ENCODE data around the gene ARAP2. TPM values are rescaled to one million over a fixed set of nuclear protein-coding genes. Genes with fewer than 3 reads are reported as not detected.
A peak's percentile ranks its signal among the peaks of the same experiment; 100 is the strongest.

The ARAP2 gene
- total RNA-seq, 2 experiments from 2014 or later = 63.7 to 70.3 TPM

- peaks cover 1% of the 10 kb centered on the region for H3K4me1 Mint-ChIP-seq
- H3K4me3 Mint-ChIP-seq = no peak overlapping the region
- POLR2A ChIA-PET = no interaction called here
- ATAC-seq (ENCODE audit: low read depth) (no peak), DNase-seq (no peak)
- H3K27me3 Mint-ChIP-seq = no peaks in the 10 kb centered on the region
- peaks cover 12% of the 10 kb centered on the region for H3K36me3 Mint-ChIP-seq
- H3K27ac Mint-ChIP-seq = no peak overlapping the region
- H3K9me3 Mint-ChIP-seq = no peaks in the 10 kb centered on the region
Observed at GRCh38 chr4:36137336-36137735, 107.0 kb downstream of the ARAP2 start.

GRCh38 chr4:36133658-36134057 is 110.7 kb downstream of the ARAP2 start:
- no peak for ATAC-seq (ENCODE audit: low read depth)
- DNase-seq = no peak
- Mint-ChIP-seq H3K27me3 (no peaks in the 10 kb centered on the region), H3K9me3 (no peaks in the 10 kb centered on the region), H3K4me3 (no peak overlapping the region), H3K4me1 (peaks cover 3% of the 10 kb centered on the region), H3K36me3 (peaks cover 16% of the 10 kb centered on the region), H3K27ac (no peak overlapping the region)
- POLR2A ChIA-PET = no interaction called here

DNA sequence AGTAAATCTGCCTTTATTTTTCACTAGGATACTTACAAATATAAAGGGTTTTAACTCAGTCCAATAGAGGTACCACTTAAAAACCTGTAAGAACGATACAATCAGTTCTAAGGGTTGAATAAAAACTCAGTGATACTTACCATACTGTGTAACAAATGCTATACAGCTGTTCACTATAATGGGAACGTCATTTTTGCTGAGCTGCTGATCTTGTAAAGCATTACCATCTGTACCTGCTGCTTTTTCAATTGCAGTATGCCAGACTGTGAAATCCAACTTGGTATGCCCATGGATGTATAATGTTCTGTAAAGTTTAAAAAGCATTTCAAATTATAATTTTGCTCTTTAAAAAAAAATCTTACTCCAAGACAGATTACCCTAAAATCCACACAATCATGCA is 111.2 kb downstream of the ARAP2 start:
- Mint-ChIP-seq H3K9me3 (no peaks in the 10 kb centered on the region), H3K36me3 (peaks cover 13% of the 10 kb centered on the region), H3K27me3 (no peaks in the 10 kb centered on the region), H3K27ac (no peak overlapping the region), H3K4me3 (no peak overlapping the region), H3K4me1 (peaks cover 3% of the 10 kb centered on the region)
- ATAC-seq (ENCODE audit: low read depth) (no peak), DNase-seq (no peak)
- POLR2A ChIA-PET = no interaction called here

- Mint-ChIP-seq H3K4me1 (peaks cover 3% of the 10 kb centered on the region), H3K9me3 (no peaks in the 10 kb centered on the region), H3K27me3 (no peaks in the 10 kb centered on the region), H3K36me3 (peaks cover 13% of the 10 kb centered on the region), H3K4me3 (no peak overlapping the region), H3K27ac (no peak overlapping the region)
- no peak for ATAC-seq (ENCODE audit: low read depth)
- POLR2A ChIA-PET = no interaction called here
- DNase-seq = no peak
Observed at GRCh38 chr4:36130641-36131040, 113.7 kb downstream of the ARAP2 start.

DNA sequence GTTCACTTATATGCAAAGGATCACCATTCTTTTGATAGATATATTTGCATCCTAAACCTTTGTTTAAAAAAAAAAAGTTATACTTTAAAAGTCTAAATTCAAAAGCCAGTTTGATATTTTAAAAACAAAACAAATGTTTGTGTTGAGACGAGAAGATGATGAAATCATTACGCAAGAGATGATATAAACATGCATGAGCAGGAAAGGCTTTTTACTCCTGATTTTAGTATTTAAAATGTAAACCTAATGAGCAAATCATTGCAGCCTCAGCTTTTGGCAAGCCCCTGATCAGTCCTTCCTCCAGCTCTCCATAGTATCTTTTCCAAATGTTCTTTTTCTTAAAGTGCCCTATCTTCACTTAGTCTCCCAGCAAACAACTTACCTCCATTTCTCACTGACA is 115.6 kb downstream of the ARAP2 start:
- ATAC-seq (ENCODE audit: low read depth) (no peak), DNase-seq (no peak)
- H3K27ac Mint-ChIP-seq = peak overlapping the region; percentile 30
- H3K4me3 Mint-ChIP-seq = no peak overlapping the region
- no peaks in the 10 kb centered on the region for H3K27me3 Mint-ChIP-seq
- H3K36me3 Mint-ChIP-seq = peaks cover 25% of the 10 kb centered on the region
- peaks cover 3% of the 10 kb centered on the region for H3K4me1 Mint-ChIP-seq
- POLR2A ChIA-PET = no interaction called here
- no peaks in the 10 kb centered on the region for H3K9me3 Mint-ChIP-seq

DNA sequence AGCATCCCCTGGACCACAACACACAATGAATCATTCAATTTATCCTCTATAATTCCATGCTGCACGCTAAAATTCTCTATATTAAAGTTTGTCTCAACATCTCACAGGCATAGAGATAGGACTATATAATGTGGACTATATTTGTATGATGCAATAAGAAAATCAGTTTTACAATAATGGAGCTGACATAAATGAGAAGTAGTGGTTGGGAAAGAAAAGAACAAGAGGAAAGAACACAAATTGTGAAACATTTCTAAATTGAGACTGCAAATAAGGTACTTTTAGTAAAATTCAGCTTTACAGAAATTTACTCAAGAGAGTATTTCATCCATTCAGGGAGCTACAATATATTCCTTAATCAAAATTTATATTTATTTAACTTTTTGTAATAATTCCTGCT is 120.4 kb downstream of the ARAP2 start:
- POLR2A ChIA-PET = no interaction called here
- H3K9me3 Mint-ChIP-seq = no peaks in the 10 kb centered on the region
- ATAC-seq (ENCODE audit: low read depth) = no peak
- H3K4me3 Mint-ChIP-seq = no peak overlapping the region
- no peak overlapping the region for H3K27ac Mint-ChIP-seq
- H3K36me3 Mint-ChIP-seq = peaks cover 34% of the 10 kb centered on the region
- DNase-seq = no peak
- H3K4me1 Mint-ChIP-seq = peaks cover 1% of the 10 kb centered on the region
- H3K27me3 Mint-ChIP-seq = no peaks in the 10 kb centered on the region

DNA sequence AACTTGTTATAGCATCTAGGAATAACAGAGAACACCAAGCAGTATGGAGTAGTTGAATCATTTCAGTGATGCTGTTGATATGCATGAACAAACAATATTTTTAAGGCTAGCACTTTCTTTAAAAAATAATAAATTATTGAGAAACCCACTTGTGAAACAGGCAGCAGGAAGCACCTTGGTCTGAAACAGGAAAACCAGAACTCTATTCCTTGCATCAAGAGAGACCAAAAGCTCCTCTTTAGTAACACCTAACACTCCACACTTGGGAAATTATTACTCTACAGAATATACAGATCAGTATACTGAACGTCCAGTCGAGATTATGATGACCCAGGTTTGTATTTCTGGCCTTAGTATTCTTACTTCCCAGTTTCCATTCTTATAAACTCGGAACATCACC is 129.0 kb downstream of the ARAP2 start:
- Mint-ChIP-seq H3K36me3 (peaks cover 25% of the 10 kb centered on the region), H3K9me3 (no peaks in the 10 kb centered on the region), H3K4me3 (no peak overlapping the region), H3K4me1 (peaks cover 2% of the 10 kb centered on the region), H3K27ac (no peak overlapping the region), H3K27me3 (no peaks in the 10 kb centered on the region)
- POLR2A ChIA-PET = no interaction called here
- ATAC-seq (ENCODE audit: low read depth) = no peak
- no peak for DNase-seq

GRCh38 chr4:36111172-36111571 is 133.1 kb downstream of the ARAP2 start:
- H3K36me3 Mint-ChIP-seq = peaks cover 19% of the 10 kb centered on the region
- no peak overlapping the region for H3K4me3 Mint-ChIP-seq
- no peak overlapping the region for H3K27ac Mint-ChIP-seq
- peaks cover 2% of the 10 kb centered on the region for H3K4me1 Mint-ChIP-seq
- ATAC-seq (ENCODE audit: low read depth) = no peak
- POLR2A ChIA-PET = no interaction called here
- H3K9me3 Mint-ChIP-seq = no peaks in the 10 kb centered on the region
- no peaks in the 10 kb centered on the region for H3K27me3 Mint-ChIP-seq
- no peak for DNase-seq

DNA sequence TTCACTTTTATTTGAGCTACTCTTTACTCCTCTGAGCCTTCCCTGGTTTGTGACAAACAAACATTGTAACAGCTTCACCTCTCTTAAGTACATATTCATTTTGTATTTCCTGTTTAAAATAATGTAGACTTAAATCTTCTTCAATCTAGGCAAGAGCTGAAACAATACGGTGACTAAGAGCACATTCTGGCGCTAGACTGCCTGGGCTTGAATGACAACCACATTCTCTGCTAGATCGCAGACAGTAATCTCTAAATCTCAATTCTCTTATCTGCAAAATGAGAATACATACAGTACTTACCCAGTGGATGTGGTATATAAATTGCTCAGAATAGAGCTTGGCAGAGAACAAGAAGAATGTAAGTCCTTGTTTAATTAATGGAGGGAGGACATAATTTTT is 144.8 kb downstream of the ARAP2 start:
- Mint-ChIP-seq H3K4me3 (no peak overlapping the region), H3K27me3 (no peaks in the 10 kb centered on the region), H3K4me1 (no peaks in the 10 kb centered on the region), H3K36me3 (peaks cover 36% of the 10 kb centered on the region), H3K9me3 (peaks cover 6% of the 10 kb centered on the region), H3K27ac (no peak overlapping the region)
- POLR2A ChIA-PET = no interaction called here
- ATAC-seq (ENCODE audit: low read depth) = no peak
- DNase-seq = no peak

DNA sequence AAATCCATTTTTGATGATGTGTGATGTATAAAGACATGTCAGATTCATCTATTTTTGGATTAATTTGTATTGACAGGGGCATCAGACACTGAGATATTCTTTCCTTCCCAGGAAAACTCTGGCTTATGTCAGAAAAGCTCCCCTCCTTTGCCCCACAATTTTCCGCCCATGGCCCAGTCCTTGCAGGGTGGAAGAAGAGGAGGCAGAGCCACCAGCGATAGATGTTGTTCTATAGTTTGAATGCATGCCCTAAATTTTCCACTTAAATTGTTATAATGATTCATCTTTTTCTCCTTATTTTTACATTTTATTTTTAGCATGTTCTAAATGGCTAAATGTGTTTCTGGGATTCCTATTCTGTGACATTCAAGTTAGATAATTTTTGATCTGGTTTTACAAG is 149.3 kb downstream of the ARAP2 start:
- H3K4me3 Mint-ChIP-seq = no peak overlapping the region

GRCh38 chr4:36091997-36092396 is 152.3 kb downstream of the ARAP2 start:
- Mint-ChIP-seq H3K27ac (no peak overlapping the region), H3K27me3 (no peaks in the 10 kb centered on the region), H3K9me3 (no peaks in the 10 kb centered on the region), H3K4me1 (no peaks in the 10 kb centered on the region), H3K4me3 (no peak overlapping the region), H3K36me3 (peaks cover 8% of the 10 kb centered on the region)
- POLR2A ChIA-PET = no interaction called here
- DNase-seq = no peak
- ATAC-seq (ENCODE audit: low read depth) = no peak

More for the DNA sequence above, 149.3 kb downstream of the ARAP2 start:
- no peaks in the 10 kb centered on the region for H3K4me1 Mint-ChIP-seq
- H3K9me3 Mint-ChIP-seq = no peaks in the 10 kb centered on the region
- ATAC-seq (ENCODE audit: low read depth) = no peak
- no peaks in the 10 kb centered on the region for H3K27me3 Mint-ChIP-seq
- H3K36me3 Mint-ChIP-seq = peaks cover 16% of the 10 kb centered on the region
- no peak for DNase-seq
- H3K27ac Mint-ChIP-seq = no peak overlapping the region
- POLR2A ChIA-PET = no interaction called here

DNA sequence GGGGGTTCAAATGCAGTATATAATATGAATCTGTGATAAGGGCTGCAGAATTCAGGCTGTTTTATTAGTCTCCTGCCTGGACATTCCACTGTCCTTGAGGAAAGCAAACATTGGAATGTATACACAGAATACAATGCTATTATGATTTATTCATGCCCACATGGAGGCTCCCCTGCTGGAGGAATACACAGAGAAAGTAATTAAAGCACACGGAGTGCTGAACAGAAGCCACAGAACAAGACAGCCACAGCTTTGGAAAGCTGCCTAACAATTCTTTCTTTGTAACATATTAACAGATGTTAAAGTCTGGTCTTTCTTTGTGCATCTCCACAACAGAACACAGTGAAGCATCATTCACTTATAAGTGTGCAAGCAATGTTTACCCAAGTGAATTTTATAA is 155.8 kb downstream of the ARAP2 start:
- H3K27me3 Mint-ChIP-seq = no peaks in the 10 kb centered on the region

GRCh38 chr4:36086261-36086786 is 158.0 kb downstream of the ARAP2 start:
- POLR2A ChIA-PET = no interaction called here
- no peak overlapping the region for H3K4me3 Mint-ChIP-seq

More for the DNA sequence above, 155.8 kb downstream of the ARAP2 start:
- DNase-seq (no peak), ATAC-seq (ENCODE audit: low read depth) (no peak)
- H3K9me3 Mint-ChIP-seq = no peaks in the 10 kb centered on the region
- no peak overlapping the region for H3K4me3 Mint-ChIP-seq
- POLR2A ChIA-PET = no interaction called here
- H3K4me1 Mint-ChIP-seq = no peaks in the 10 kb centered on the region
- peaks cover 6% of the 10 kb centered on the region for H3K36me3 Mint-ChIP-seq
- H3K27ac Mint-ChIP-seq = no peak overlapping the region

GRCh38 chr4:36082817-36083216 is 161.5 kb downstream of the ARAP2 start:
- DNase-seq (no peak), ATAC-seq (ENCODE audit: low read depth) (no peak)
- no peak overlapping the region for H3K4me3 Mint-ChIP-seq
- H3K9me3 Mint-ChIP-seq = no peaks in the 10 kb centered on the region
- no peaks in the 10 kb centered on the region for H3K4me1 Mint-ChIP-seq
- peaks cover 4% of the 10 kb centered on the region for H3K36me3 Mint-ChIP-seq
- H3K27ac Mint-ChIP-seq = no peak overlapping the region
- POLR2A ChIA-PET = no interaction called here
- H3K27me3 Mint-ChIP-seq = no peaks in the 10 kb centered on the region

More at GRCh38 chr4:36086261-36086786, 158.0 kb downstream of the ARAP2 start:
- no peak for DNase-seq
- H3K36me3 Mint-ChIP-seq = peaks cover 6% of the 10 kb centered on the region
- no peaks in the 10 kb centered on the region for H3K9me3 Mint-ChIP-seq
- H3K27me3 Mint-ChIP-seq = no peaks in the 10 kb centered on the region
- no peak overlapping the region for H3K27ac Mint-ChIP-seq
- no peak for ATAC-seq (ENCODE audit: low read depth)
- no peaks in the 10 kb centered on the region for H3K4me1 Mint-ChIP-seq

- H3K9me3 Mint-ChIP-seq = no peaks in the 10 kb centered on the region
- POLR2A ChIA-PET = no interaction called here
- no peak overlapping the region for H3K27ac Mint-ChIP-seq
- no peaks in the 10 kb centered on the region for H3K4me1 Mint-ChIP-seq
- peaks cover 4% of the 10 kb centered on the region for H3K36me3 Mint-ChIP-seq
- H3K27me3 Mint-ChIP-seq = no peaks in the 10 kb centered on the region
- no peak for ATAC-seq (ENCODE audit: low read depth)
- DNase-seq = no peak
- no peak overlapping the region for H3K4me3 Mint-ChIP-seq
Observed at GRCh38 chr4:36081185-36081584, 163.1 kb downstream of the ARAP2 start.
